Activated CD8-positive, alpha-beta memory T cell treated with anti-CD3 and anti-CD28 coated beads for 24 hours (primary cell): ENCODE measurements around the gene DESI2.
"Not testable (repeated sequence)": the region's sequence is repeated elsewhere in the genome, so short reads cannot be mapped to it uniquely, and the experiment has no call there.

Experiments
- DNase-seq: peaks from one replicate; pipeline ENCODE4 v3.0.0-alpha.2; 2020

The DESI2 gene

GRCh38 chr1:244709476-244710368 is 56.8 kb downstream of the DESI2 start:
- DNase-seq = peak; percentile 28

- DNase-seq = no peak
Measured at GRCh38 chr1:244710474-244711062, 57.6 kb downstream of the DESI2 start.

- DNase-seq = peak; percentile 50
Measured at GRCh38 chr1:244712669-244713068, 59.7 kb downstream of the DESI2 start.

GRCh38 chr1:244713332-244713731 is 60.4 kb downstream of the DESI2 start:
- DNase-seq = no peak

GRCh38 chr1:244727871-244728474 is 75.0 kb downstream of the DESI2 start:
- DNase-seq = no peak

- DNase-seq = peak; percentile 71
Measured at GRCh38 chr1:244730153-244730933, 77.4 kb downstream of the DESI2 start.

- DNase-seq = no peak
Measured at GRCh38 chr1:244730934-244731434, 78.1 kb downstream of the DESI2 start.

GRCh38 chr1:244731651-244732050 is 78.7 kb downstream of the DESI2 start:
- DNase-seq = no peak

GRCh38 chr1:244732851-244733450 is 80.0 kb downstream of the DESI2 start:
- DNase-seq = no peak

GRCh38 chr1:244735404-244735803 is 82.5 kb downstream of the DESI2 start:
- no peak for DNase-seq

- no peak for DNase-seq
Measured at GRCh38 chr1:244735876-244736561, 83.1 kb downstream of the DESI2 start.

GRCh38 chr1:244739140-244739539 is 86.2 kb downstream of the DESI2 start:
- not testable (repeated sequence) for DNase-seq

- not testable (repeated sequence) for DNase-seq
Measured at GRCh38 chr1:244740027-244740617, 87.2 kb downstream of the DESI2 start.

- DNase-seq = no peak
Measured at GRCh38 chr1:244741692-244742091, 88.8 kb downstream of the DESI2 start.

GRCh38 chr1:244749230-244750016 is 96.5 kb downstream of the DESI2 start:
- no peak for DNase-seq

GRCh38 chr1:244751271-244751895 is 98.5 kb downstream of the DESI2 start:
- no peak for DNase-seq

- no peak for DNase-seq
Measured at GRCh38 chr1:244755673-244756072, 102.7 kb downstream of the DESI2 start.

- no peak for DNase-seq
Measured at GRCh38 chr1:244757091-244757939, 104.4 kb downstream of the DESI2 start.
